H1 (cell line): ENCODE data around the gene KRTAP10-3. TPM values are rescaled to one million over a fixed set of nuclear protein-coding genes. Genes with fewer than 3 reads are reported as not detected.
"Not testable (repeated sequence)": the region's sequence is repeated elsewhere in the genome, so short reads cannot be mapped to it uniquely, and the experiment has no call there.

ENCODE experiments used
- CTCF ChIA-PET: fragments of 300-600 bp; sonication (Branson Sonifier 250); formaldehyde crosslinking; loops from one replicate; lab custom pipeline; 2021; ENCODE audit not compliant: partially characterized antibody; lab: Charles Lee
- POLR2A ChIA-PET: fragments of 300-600 bp; sonication (Branson Sonifier 250); formaldehyde crosslinking; loops from one replicate; lab custom pipeline; 2021; ENCODE audit warnings: inconsistent platforms; ENCODE audit not compliant: partially characterized antibody; lab: Charles Lee
- DNase-seq, 2 experiments: peaks; one replicate each; pipeline versions ENCODE4 v3.0.0 to v3.0.0-alpha.2; 2010 to 2022; ENCODE audit warnings: low spot score in 2 of 2, low read depth in 1 of 2, mixed read lengths in 1 of 2
- FAIRE-seq: peaks from 2 replicates; lab custom pipeline; 2011; peaks lifted over from hg19 to GRCh38; lab: Jason Lieb, UNC
- H2AFZ ChIP-seq: 2 replicates; pipeline ENCODE4 v1.8.1; 2012; ENCODE audit warnings: low read length, inconsistent platforms
- H2AK5ac ChIP-seq: 2 replicates; pipeline ENCODE4 v1.6.1; 2013; ENCODE audit warnings: low read depth, low read length
- H2BK120ac ChIP-seq: replicated peaks from 2 replicates; pipeline ENCODE3; 2013; ENCODE audit warnings: low read depth, low read length, inconsistent platforms
- H2BK12ac ChIP-seq: 2 replicates; pipeline ENCODE4 v1.6.1; 2013; ENCODE audit warnings: low read depth, low read length
- H2BK15ac ChIP-seq: 2 replicates; pipeline ENCODE4 v1.6.1; 2013; ENCODE audit warnings: low read length
- H2BK20ac ChIP-seq: 2 replicates; pipeline ENCODE4 v1.6.1; 2013; ENCODE audit warnings: low read length
- H2BK5ac ChIP-seq: 2 replicates; pipeline ENCODE4 v1.6.1; 2013; ENCODE audit warnings: low read depth, low read length
- H3K14ac ChIP-seq: 2 replicates; pipeline ENCODE4 v1.6.1; 2013; ENCODE audit warnings: inconsistent platforms; ENCODE audit not compliant: insufficient read length
- H3K18ac ChIP-seq: 2 replicates; pipeline ENCODE4 v1.6.1; 2013; ENCODE audit warnings: low read length; ENCODE audit errors: extremely low read depth
- H3K23ac ChIP-seq: 2 replicates; pipeline ENCODE4 v1.6.1; 2013; ENCODE audit warnings: inconsistent platforms; ENCODE audit not compliant: insufficient read length
- H3K23me2 ChIP-seq: 2 replicates; pipeline ENCODE4 v1.6.1; 2013; ENCODE audit warnings: low read depth, low read length
- H3K27ac ChIP-seq: 2 replicates; pipeline ENCODE4 v1.6.1; 2011; ENCODE audit warnings: low read depth, low read length, inconsistent platforms
- H3K27me3 ChIP-seq, 4 experiments: replicated peaks in 1 of 4; 1 replicate in 1 of 4; 2 replicates in 3 of 4; pipeline versions ENCODE4 v1.6.1 to v1.8.1; 2011 to 2013; ENCODE audit warnings: low read length in 3 of 4, mild to moderate bottlenecking in 3 of 4, inconsistent platforms in 2 of 4, mixed read lengths in 2 of 4, moderate library complexity in 1 of 4; ENCODE audit not compliant: control insufficient read depth in 3 of 4, insufficient read depth in 3 of 4; ENCODE audit errors: extremely low read depth in 1 of 4
- H3K36me3 ChIP-seq, 4 experiments: 2 replicates each; pipeline versions ENCODE4 v1.6.1 to v1.8.1; 2011 to 2013; ENCODE audit warnings: mild to moderate bottlenecking in 4 of 4, low read length in 3 of 4, moderate library complexity in 2 of 4, control low read depth in 1 of 4, inconsistent platforms in 1 of 4; ENCODE audit not compliant: insufficient read depth in 4 of 4, control insufficient read depth in 2 of 4
- H3K4ac ChIP-seq: replicated peaks from 2 replicates; pipeline ENCODE3; 2013; ENCODE audit warnings: low read length, low read depth, mixed read lengths, inconsistent platforms; ENCODE audit not compliant: insufficient read length
- H3K4me1 ChIP-seq, 4 experiments: replicated peaks in 1 of 4; 1 replicate in 1 of 4; 2 replicates in 3 of 4; pipeline versions ENCODE4 v1.6.1 to v1.8.1; 2011 to 2013; ENCODE audit warnings: low read length in 3 of 4, inconsistent platforms in 2 of 4, mixed read lengths in 1 of 4; ENCODE audit not compliant: insufficient read depth in 4 of 4, control insufficient read depth in 3 of 4
- H3K4me2 ChIP-seq, 2 experiments: 2 replicates each; pipeline versions ENCODE4 v1.6.1 to v1.8.1; 2011 to 2013; ENCODE audit warnings: low read depth in 2 of 2, low read length in 2 of 2, control low read depth in 1 of 2, inconsistent platforms in 1 of 2, mild to moderate bottlenecking in 1 of 2; ENCODE audit not compliant: insufficient read depth in 1 of 2
- H3K4me3 ChIP-seq, 4 experiments: fragments of 200-600, 300-600 bp in 1 of 4; sonication (generic), shearing (Covaris generic), sonication (Bioruptor Twin) in 1 of 4; 2 replicates each; pipeline versions ENCODE4 v1.5.1 to v1.8.1; 2011 to 2016; ENCODE audit warnings: low read length in 4 of 4, low read depth in 3 of 4, control low read depth in 2 of 4, inconsistent platforms in 2 of 4, mild to moderate bottlenecking in 2 of 4, mixed read lengths in 1 of 4, moderate library complexity in 1 of 4; ENCODE audit not compliant: insufficient read depth in 2 of 4; ENCODE audit errors: extremely low read depth in 1 of 4
- H3K56ac ChIP-seq: replicated peaks from 2 replicates; pipeline ENCODE3; 2013; ENCODE audit warnings: low read depth, mild to moderate bottlenecking, mixed read lengths, low read length, inconsistent platforms; ENCODE audit not compliant: insufficient read length
- H3K79me1 ChIP-seq: 2 replicates; pipeline ENCODE4 v1.6.1; 2013; ENCODE audit warnings: low read depth, low read length, control low read depth
- H3K79me2 ChIP-seq, 2 experiments: 2 replicates each; pipeline versions ENCODE4 v1.6.1 to v1.8.1; 2012 to 2013; ENCODE audit warnings: low read length in 2 of 2, mild to moderate bottlenecking in 2 of 2, inconsistent platforms in 1 of 2; ENCODE audit not compliant: insufficient read depth in 2 of 2, control insufficient read depth in 1 of 2
- H3K9ac ChIP-seq, 4 experiments: replicated peaks in 1 of 4; 1 replicate in 1 of 4; 2 replicates in 3 of 4; pipeline versions ENCODE4 v1.6.1 to v1.8.1; 2011 to 2013; ENCODE audit warnings: low read depth in 3 of 4, low read length in 3 of 4, control low read depth in 2 of 4, mild to moderate bottlenecking in 2 of 4, moderate library complexity in 2 of 4, inconsistent platforms in 1 of 4; ENCODE audit errors: extremely low read depth in 1 of 4
- H3K9me3 ChIP-seq, 2 experiments: 2 replicates each; pipeline versions ENCODE4 v1.6.1 to v1.8.1; 2012 to 2013; ENCODE audit warnings: mild to moderate bottlenecking in 2 of 2, moderate library complexity in 2 of 2, control low read depth in 1 of 2, inconsistent platforms in 1 of 2, low read depth in 1 of 2, low read length in 1 of 2, mixed read lengths in 1 of 2; ENCODE audit not compliant: insufficient read depth in 2 of 2
- H4K20me1 ChIP-seq, 2 experiments: replicated peaks in 1 of 2; 2 replicates each; pipeline versions ENCODE3 to v1.8.1; 2011 to 2013; ENCODE audit warnings: inconsistent platforms in 2 of 2, low read length in 2 of 2, mild to moderate bottlenecking in 1 of 2; ENCODE audit not compliant: insufficient read depth in 2 of 2, control insufficient read depth in 1 of 2
- H4K5ac ChIP-seq: 2 replicates; pipeline ENCODE4 v1.6.1; 2013; ENCODE audit warnings: low read length, low read depth, mixed read lengths, inconsistent platforms; ENCODE audit not compliant: insufficient read length
- H4K8ac ChIP-seq: 2 replicates; pipeline ENCODE4 v1.8.0; 2013; ENCODE audit warnings: mild to moderate bottlenecking, moderate library complexity, low read length, inconsistent platforms; ENCODE audit not compliant: insufficient read depth; ENCODE audit errors: extremely low read depth
- H4K91ac ChIP-seq: replicated peaks from 2 replicates; pipeline ENCODE3; 2013; ENCODE audit warnings: low read length, mixed read lengths, inconsistent platforms; ENCODE audit not compliant: insufficient read length
- WGBS, 2 experiments: shearing (Covaris generic) in 1 of 2; methylation state at CpG; one replicate each; pipeline versions ENCODE4 v1.1.6 to v1.1.7; 2013 to 2015; ENCODE audit warnings: low lambda C conversion rate in 2 of 2, mixed read lengths in 2 of 2, inconsistent platforms in 1 of 2, low coverage in 1 of 2, missing lambda C conversion rate in 1 of 2; ENCODE audit not compliant: insufficient replicate concordance in 2 of 2, insufficient coverage in 1 of 2, insufficient read length in 1 of 2; ENCODE audit errors: extremely low coverage in 1 of 2, missing lambda C conversion rate in 1 of 2; 5-methylcytosine and 5-hydroxymethylcytosine counted together
- polyA plus RNA-seq, 7 experiments: library from polyadenylated mRNA; depleted of rRNA in 3 of 7; stranded (reverse) in 5 of 7; unstranded in 2 of 7; fragments of >200 nt in 5 of 7; fragments of 200-250 nt in 2 of 7; gene quantifications; 1 replicate in 5 of 7; 2 replicates in 1 of 7; 4 replicates in 1 of 7; pipeline versions ENCODE4 v1.2.1 to v1.2.3, GENCODE V29; 2011 to 2013; ENCODE audit warnings: missing spikeins in 2 of 7, mixed read lengths in 2 of 7
- total RNA-seq: library from RNA; stranded (reverse); fragmentation: NEBNext Ultra II Directional; extraction: Animal tissue kit (Norgen Biotek cat#: 25700); gene quantifications from 2 replicates; pipeline ENCODE4 v1.2.1, GENCODE V29; 2021

Gene KRTAP10-3
- total and polyA plus RNA-seq, 2 of the 8 experiments (the other 6 are each of a cell fraction or from before 2014, with no cell fraction given) = not detected

- H3K4me3 ChIP-seq, H3K4me2 ChIP-seq, H3K56ac ChIP-seq, H3K79me1 ChIP-seq, H3K23ac ChIP-seq, H4K5ac ChIP-seq, H3K9me3 ChIP-seq, H3K79me2 ChIP-seq, H3K14ac ChIP-seq, H3K36me3 ChIP-seq, H4K20me1 ChIP-seq, H3K23me2 ChIP-seq, H3K27me3 ChIP-seq, H2AK5ac ChIP-seq, H2AFZ ChIP-seq, H4K91ac ChIP-seq, FAIRE-seq, H4K8ac ChIP-seq, H2BK120ac ChIP-seq, H3K4ac ChIP-seq, POLR2A ChIA-PET, H2BK5ac ChIP-seq, H3K18ac ChIP-seq, H2BK20ac ChIP-seq, H3K27ac ChIP-seq, H2BK15ac ChIP-seq, H3K9ac ChIP-seq: not testable (repeated sequence)
- Histone ChIP-seq H2BK12ac (peak overlapping the region; percentile 27; the same call in 1 of the 2 replicates), H3K4me1 (peaks cover 2 to 17% (median 6%) of the 10 kb centered on the region in 4 experiments)
- 100% methylated on average over 2 of the region's 4 CpGs; no CpG with 5 or more reads in 1 of the 2 experiments for WGBS, 2 experiments
- peak in 1 of 2 experiments; percentile 34 for DNase-seq
- CTCF ChIA-PET = interaction anchor here (0.6 to 1.6 kb wide), 5 partner anchors 8 to 202 kb away, joined by 3 to 6 read pairs (median 3); no protein-coding TSS in a partner anchor
Observed at GRCh38 chr21:44591801-44592130, 33.2 kb upstream of the KRTAP10-3 start.
